Lower leg skin (tissue), 3 donors: ENCODE data around the gene AMER2.

Experiments used
- POLR2A ChIP-seq, 2 donors: fragments of 450-650 bp; IDR thresholded peaks; one replicate each; pipeline ENCODE4 v1.6.1; 2016 to 2017; ENCODE audit warnings: antibody characterized with exemption in 2 of 2, mild to moderate bottlenecking in 1 of 2, moderate library complexity in 1 of 2
- TF ChIP-seq, protein P1 (sequence below), 3 donors: fragments of 450-650 bp; IDR thresholded peaks; one replicate each; pipeline ENCODE4 v1.5.1; 2016; ENCODE audit warnings: antibody characterized with exemption in 3 of 3, mild to moderate bottlenecking in 3 of 3, moderate library complexity in 2 of 3

DNA sequence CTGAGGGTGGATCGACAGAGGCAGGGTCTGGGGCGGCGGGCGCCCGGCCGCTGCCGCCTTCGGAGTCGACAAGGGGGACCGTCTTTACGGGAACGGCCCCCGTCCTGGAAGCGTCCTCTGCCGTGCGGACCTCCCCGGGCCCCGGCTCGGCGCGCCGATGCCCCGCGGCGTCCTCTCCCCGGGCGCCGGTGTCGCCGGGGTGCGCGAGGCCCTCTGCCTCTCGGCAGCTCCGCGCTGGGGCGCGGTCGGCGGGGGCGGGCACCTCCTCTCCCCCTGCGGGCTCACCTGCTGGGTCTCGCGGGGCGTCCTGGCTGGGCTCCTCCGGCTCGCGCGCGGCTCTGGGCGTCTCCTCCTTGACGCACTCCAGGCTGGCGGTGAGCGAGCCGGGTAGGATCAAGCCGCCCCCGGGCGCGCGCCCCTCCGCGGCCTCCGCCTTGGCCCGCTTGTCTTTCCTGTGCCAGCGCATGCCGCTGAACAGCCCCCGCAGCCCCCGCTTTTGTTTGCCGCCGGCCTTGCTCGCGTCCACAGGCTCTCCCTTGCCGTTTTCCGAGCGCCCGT, 1.5 kb downstream of the AMER2 start:
- TF ChIP-seq, protein P1, sequence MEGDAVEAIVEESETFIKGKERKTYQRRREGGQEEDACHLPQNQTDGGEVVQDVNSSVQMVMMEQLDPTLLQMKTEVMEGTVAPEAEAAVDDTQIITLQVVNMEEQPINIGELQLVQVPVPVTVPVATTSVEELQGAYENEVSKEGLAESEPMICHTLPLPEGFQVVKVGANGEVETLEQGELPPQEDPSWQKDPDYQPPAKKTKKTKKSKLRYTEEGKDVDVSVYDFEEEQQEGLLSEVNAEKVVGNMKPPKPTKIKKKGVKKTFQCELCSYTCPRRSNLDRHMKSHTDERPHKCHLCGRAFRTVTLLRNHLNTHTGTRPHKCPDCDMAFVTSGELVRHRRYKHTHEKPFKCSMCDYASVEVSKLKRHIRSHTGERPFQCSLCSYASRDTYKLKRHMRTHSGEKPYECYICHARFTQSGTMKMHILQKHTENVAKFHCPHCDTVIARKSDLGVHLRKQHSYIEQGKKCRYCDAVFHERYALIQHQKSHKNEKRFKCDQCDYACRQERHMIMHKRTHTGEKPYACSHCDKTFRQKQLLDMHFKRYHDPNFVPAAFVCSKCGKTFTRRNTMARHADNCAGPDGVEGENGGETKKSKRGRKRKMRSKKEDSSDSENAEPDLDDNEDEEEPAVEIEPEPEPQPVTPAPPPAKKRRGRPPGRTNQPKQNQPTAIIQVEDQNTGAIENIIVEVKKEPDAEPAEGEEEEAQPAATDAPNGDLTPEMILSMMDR (IDR thresholded peaks at IDR 0.05), result no peak
- TF ChIP-seq POLR2A (IDR thresholded peaks at IDR 0.05), result no peak
